H9 (cell line): ENCODE results near the gene INPP4A. TPM values are rescaled to one million over a fixed set of nuclear protein-coding genes. Genes with fewer than 3 reads are reported as not detected.

Experiments
- DNase-seq: peaks from one replicate; pipeline ENCODE4 v3.0.0-alpha.2; 2017
- H2AFZ ChIP-seq: one replicate; pipeline ENCODE4 v1.6.1; 2013; ENCODE audit warnings: mild to moderate bottlenecking, low read length, control low read depth, moderate library complexity
- H2AK5ac ChIP-seq: 2 replicates; pipeline ENCODE4 v1.6.1; 2013; ENCODE audit warnings: low read length, control low read depth, mixed read lengths; ENCODE audit not compliant: insufficient read length
- H2BK120ac ChIP-seq: one replicate; pipeline ENCODE4 v1.6.1; 2013; ENCODE audit warnings: low read depth, mild to moderate bottlenecking, low read length, control low read depth, inconsistent platforms; ENCODE audit not compliant: poor library complexity, severe bottlenecking
- H2BK12ac ChIP-seq: 2 replicates; pipeline ENCODE4 v1.6.1; 2013; ENCODE audit warnings: low read length, control low read depth, mixed read lengths, low read depth; ENCODE audit not compliant: insufficient read length
- H2BK15ac ChIP-seq: 2 replicates; pipeline ENCODE4 v1.6.1; 2013; ENCODE audit warnings: low read depth, low read length, control low read depth
- H2BK20ac ChIP-seq: one replicate; pipeline ENCODE4 v1.6.1; 2013; ENCODE audit warnings: low read depth, mild to moderate bottlenecking, low read length, control low read depth, inconsistent platforms; ENCODE audit not compliant: poor library complexity, severe bottlenecking
- H2BK5ac ChIP-seq: 2 replicates; pipeline ENCODE4 v1.6.1; 2013; ENCODE audit warnings: low read length, control low read depth, mixed read lengths; ENCODE audit not compliant: insufficient read length
- H3K14ac ChIP-seq: 2 replicates; pipeline ENCODE4 v1.6.1; 2013; ENCODE audit warnings: low read length, control low read depth; ENCODE audit not compliant: insufficient read depth
- H3K18ac ChIP-seq: 2 replicates; pipeline ENCODE4 v1.6.1; 2013; ENCODE audit warnings: low read depth, mild to moderate bottlenecking, mixed read lengths, low read length, control low read depth; ENCODE audit not compliant: insufficient read length
- H3K23ac ChIP-seq: 2 replicates; pipeline ENCODE4 v1.6.1; 2013; ENCODE audit warnings: low read length, control low read depth, mixed read lengths, low read depth; ENCODE audit not compliant: insufficient read length
- H3K23me2 ChIP-seq: 2 replicates; pipeline ENCODE4 v1.6.1; 2013; ENCODE audit warnings: low read depth, mild to moderate bottlenecking, mixed read lengths, low read length, control low read depth; ENCODE audit not compliant: insufficient read length, poor library complexity, severe bottlenecking
- H3K27ac ChIP-seq: 2 replicates; pipeline ENCODE4 v1.5.1; 2013; ENCODE audit warnings: low read length, control low read depth, mixed read lengths, low read depth; ENCODE audit not compliant: insufficient read length
- H3K27me3 ChIP-seq: 2 replicates; pipeline ENCODE4 v1.6.1; 2013; ENCODE audit warnings: low read length, control low read depth, inconsistent platforms; ENCODE audit not compliant: insufficient read depth
- H3K4ac ChIP-seq: 2 replicates; pipeline ENCODE4 v1.6.1; 2013; ENCODE audit warnings: low read depth, mild to moderate bottlenecking, control low read depth, inconsistent platforms, low read length, moderate library complexity
- H3K4me1 ChIP-seq: 2 replicates; pipeline ENCODE4 v1.6.1; 2013; ENCODE audit warnings: low read length, control low read depth, inconsistent platforms; ENCODE audit not compliant: insufficient read depth
- H3K4me2 ChIP-seq: 2 replicates; pipeline ENCODE4 v1.6.1; 2013; ENCODE audit warnings: low read length, control low read depth, mixed read lengths; ENCODE audit not compliant: insufficient read length, insufficient read depth
- H3K56ac ChIP-seq: 2 replicates; pipeline ENCODE4 v1.6.1; 2013; ENCODE audit warnings: low read depth, mild to moderate bottlenecking, mixed read lengths, low read length, control low read depth; ENCODE audit not compliant: insufficient read length
- H3K79me1 ChIP-seq: 2 replicates; pipeline ENCODE4 v1.6.1; 2013; ENCODE audit warnings: low read depth, mild to moderate bottlenecking, moderate library complexity, low read length, control low read depth, inconsistent platforms; ENCODE audit not compliant: insufficient read depth, poor library complexity, severe bottlenecking
- H3K79me2 ChIP-seq: 2 replicates; pipeline ENCODE4 v1.6.1; 2013; ENCODE audit warnings: low read length, control low read depth, inconsistent platforms; ENCODE audit not compliant: insufficient read depth
- H3K9ac ChIP-seq: 2 replicates; pipeline ENCODE4 v1.6.1; 2013; ENCODE audit warnings: low read length, control low read depth, mixed read lengths; ENCODE audit not compliant: insufficient read length; ENCODE audit errors: extremely low read depth
- H3K9me3 ChIP-seq: one replicate; pipeline ENCODE4 v1.6.1; 2013; ENCODE audit warnings: low read depth, low read length, inconsistent platforms; ENCODE audit not compliant: control insufficient read depth
- H3T11ph ChIP-seq: one replicate; pipeline ENCODE4 v1.6.1; 2013; ENCODE audit warnings: mild to moderate bottlenecking, low read length, control low read depth, inconsistent platforms
- H4K20me1 ChIP-seq: one replicate; pipeline ENCODE4 v1.6.1; 2013; ENCODE audit not compliant: control insufficient read depth, insufficient read length, insufficient read depth
- H4K5ac ChIP-seq: 2 replicates; pipeline ENCODE4 v1.6.1; 2013; ENCODE audit warnings: low read depth, mild to moderate bottlenecking, mixed read lengths, low read length, control low read depth; ENCODE audit not compliant: insufficient read length
- H4K8ac ChIP-seq: replicated peaks from 2 replicates; pipeline ENCODE4 v1.6.1; 2013; ENCODE audit warnings: low read length, control low read depth, mixed read lengths, low read depth; ENCODE audit not compliant: insufficient read length
- H4K91ac ChIP-seq: 2 replicates; pipeline ENCODE4 v1.6.1; 2013; ENCODE audit warnings: low read depth, mild to moderate bottlenecking, moderate library complexity, mixed read lengths, low read length, control low read depth; ENCODE audit not compliant: insufficient read length
- H3K27ac Mint-ChIP-seq, 3 experiments: 2 replicates in 2 of 3; 3 replicates in 1 of 3; pipeline ENCODE4 v1.8.0; 2020 to 2021; ENCODE audit warnings: mixed read lengths in 3 of 3, mild to moderate bottlenecking in 1 of 3, moderate library complexity in 1 of 3
- H3K27me3 Mint-ChIP-seq: 2 replicates; pipeline ENCODE4 v1.8.0; 2021; ENCODE audit warnings: low read depth, mild to moderate bottlenecking, moderate library complexity, mixed read lengths
- H3K36me3 Mint-ChIP-seq, 3 experiments: 2 replicates in 2 of 3; 3 replicates in 1 of 3; pipeline ENCODE4 v1.8.0; 2020 to 2021; ENCODE audit warnings: low read depth in 3 of 3, mixed read lengths in 3 of 3; ENCODE audit not compliant: insufficient read depth in 1 of 3
- H3K4me1 Mint-ChIP-seq, 2 experiments: 2 replicates each; pipeline ENCODE4 v1.8.0; 2020; ENCODE audit warnings: mixed read lengths in 2 of 2
- H3K4me3 Mint-ChIP-seq, 2 experiments: 2 replicates in 1 of 2; 3 replicates in 1 of 2; pipeline ENCODE4 v1.8.0; 2020 to 2021; ENCODE audit warnings: mild to moderate bottlenecking in 2 of 2, mixed read lengths in 2 of 2, moderate library complexity in 1 of 2
- H3K9me3 Mint-ChIP-seq, 2 experiments: 2 replicates in 1 of 2; 3 replicates in 1 of 2; pipeline ENCODE4 v1.8.0; 2020; ENCODE audit warnings: mild to moderate bottlenecking in 2 of 2, mixed read lengths in 2 of 2, moderate library complexity in 1 of 2
- WGBS: extraction: QIAGEN DNeasy Blood & Tissue Kit; methylation state at CpG from one replicate; pipeline ENCODE4 v1.1.7; 2013; ENCODE audit warnings: missing lambda C conversion rate, low lambda C conversion rate, mixed read lengths; ENCODE audit not compliant: insufficient read length; ENCODE audit errors: extremely low coverage; 5-methylcytosine and 5-hydroxymethylcytosine counted together
- total RNA-seq: library from RNA; stranded (reverse); gene quantifications from 2 replicates; pipeline ENCODE4 v1.2.1, GENCODE V29; 2021
- TF ChIP-seq, protein P1 (sequence below): fragments of 200-600 bp; sonication (generic); conservative IDR thresholded peaks from 3 replicates; pipeline ENCODE4 v1.8.0; 2021; ENCODE audit warnings: antibody characterized with exemption, mild to moderate bottlenecking

Gene INPP4A
- total RNA-seq, 1 experiment from 2014 or later: 55.2 TPM

DNA sequence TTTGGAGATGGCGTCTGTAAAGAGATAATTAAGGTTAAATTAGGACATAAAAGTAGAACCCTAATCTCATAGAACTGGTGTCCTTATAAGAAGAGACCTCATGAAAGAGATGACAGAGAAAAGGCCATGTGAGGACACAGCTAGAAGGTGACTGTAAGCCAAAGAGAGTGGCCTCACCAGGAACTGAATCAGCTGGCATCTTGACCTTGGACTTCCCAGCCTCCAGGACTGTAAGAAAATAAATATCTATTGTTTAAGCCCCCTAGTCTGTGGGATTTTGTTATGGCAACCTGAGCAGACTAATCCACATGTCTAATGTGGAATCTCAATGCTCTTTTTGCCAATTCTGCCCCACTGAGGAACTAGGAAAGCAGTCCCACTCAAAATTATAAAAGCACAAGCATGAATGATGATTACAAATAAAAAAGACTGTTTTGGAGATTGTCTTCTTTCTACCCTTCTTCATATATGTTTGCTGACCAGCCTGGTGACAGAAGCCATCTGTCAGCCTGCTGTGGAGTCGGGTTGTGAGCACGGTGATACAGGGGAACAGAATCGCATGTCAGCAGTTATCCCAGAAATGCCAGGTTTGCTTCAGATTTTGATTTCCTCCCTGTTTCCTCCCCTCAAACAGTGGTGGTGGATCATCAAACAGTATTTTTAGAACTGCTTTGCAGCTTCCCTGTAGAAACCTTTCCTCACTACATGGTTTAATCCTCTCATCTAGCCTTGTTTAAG, 54.2 kb downstream of the INPP4A start:
- no peaks in the 10 kb centered on the region; the same call in 1 of the 2 replicates for H3K27me3 ChIP-seq
- H4K91ac ChIP-seq: no peak overlapping the region
- H2BK12ac ChIP-seq: no peak overlapping the region
- no peaks in the 10 kb centered on the region for H3K23me2 ChIP-seq
- no peak overlapping the region for H3K27ac Mint-ChIP-seq
- no peak overlapping the region for H2BK5ac ChIP-seq
- H2BK20ac ChIP-seq: no peak overlapping the region
- no peak overlapping the region for H3K4me3 Mint-ChIP-seq
- H3T11ph ChIP-seq: no peak overlapping the region
- H2AK5ac ChIP-seq: no peak overlapping the region
- H2BK15ac ChIP-seq: no peak overlapping the region
- no peak overlapping the region for H4K5ac ChIP-seq
- no CpG with 5 or more reads among the region's 4 CpGs for WGBS
- no peak overlapping the region for H3K4me2 ChIP-seq
- no peak for DNase-seq
- H3K79me1 ChIP-seq: no peaks in the 10 kb centered on the region
- peaks cover 30 to 40% of the 10 kb centered on the region in 2 experiments for H3K9me3 Mint-ChIP-seq
- no peak overlapping the region for H3K23ac ChIP-seq
- TF ChIP-seq, protein P1, sequence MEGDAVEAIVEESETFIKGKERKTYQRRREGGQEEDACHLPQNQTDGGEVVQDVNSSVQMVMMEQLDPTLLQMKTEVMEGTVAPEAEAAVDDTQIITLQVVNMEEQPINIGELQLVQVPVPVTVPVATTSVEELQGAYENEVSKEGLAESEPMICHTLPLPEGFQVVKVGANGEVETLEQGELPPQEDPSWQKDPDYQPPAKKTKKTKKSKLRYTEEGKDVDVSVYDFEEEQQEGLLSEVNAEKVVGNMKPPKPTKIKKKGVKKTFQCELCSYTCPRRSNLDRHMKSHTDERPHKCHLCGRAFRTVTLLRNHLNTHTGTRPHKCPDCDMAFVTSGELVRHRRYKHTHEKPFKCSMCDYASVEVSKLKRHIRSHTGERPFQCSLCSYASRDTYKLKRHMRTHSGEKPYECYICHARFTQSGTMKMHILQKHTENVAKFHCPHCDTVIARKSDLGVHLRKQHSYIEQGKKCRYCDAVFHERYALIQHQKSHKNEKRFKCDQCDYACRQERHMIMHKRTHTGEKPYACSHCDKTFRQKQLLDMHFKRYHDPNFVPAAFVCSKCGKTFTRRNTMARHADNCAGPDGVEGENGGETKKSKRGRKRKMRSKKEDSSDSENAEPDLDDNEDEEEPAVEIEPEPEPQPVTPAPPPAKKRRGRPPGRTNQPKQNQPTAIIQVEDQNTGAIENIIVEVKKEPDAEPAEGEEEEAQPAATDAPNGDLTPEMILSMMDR: no peak
- H3K56ac ChIP-seq: no peak overlapping the region
- no peaks in the 10 kb centered on the region for H3K9me3 ChIP-seq
- peaks cover 43 to 64% (median 56%) of the 10 kb centered on the region in 3 experiments for H3K36me3 Mint-ChIP-seq
- no peaks in the 10 kb centered on the region for H3K27me3 Mint-ChIP-seq
- H3K79me2 ChIP-seq: no peaks in the 10 kb centered on the region; the same call in 1 of the 2 replicates
- H3K27ac ChIP-seq: no peak overlapping the region
- H4K20me1 ChIP-seq: no peaks in the 10 kb centered on the region
- no peak overlapping the region for H3K14ac ChIP-seq
- H3K4ac ChIP-seq: no peak overlapping the region
- peaks cover 19 to 37% of the 10 kb centered on the region in 2 experiments for H3K4me1 Mint-ChIP-seq
- H3K4me1 ChIP-seq: no peaks in the 10 kb centered on the region
- no peak overlapping the region for H3K18ac ChIP-seq
- H4K8ac ChIP-seq: no peak overlapping the region
- H3K9ac ChIP-seq: no peak overlapping the region
- no peak overlapping the region for H2BK120ac ChIP-seq
- no peak overlapping the region for H2AFZ ChIP-seq
